Raji (cell line): Measurements from ENCODE around the gene TTC9C.

Experiments
- POLR2A ChIP-seq: IDR thresholded peaks from 2 replicates; pipeline ENCODE4 v1.6.1; 2011; ENCODE audit warnings: low read depth, low read length, control low read depth; ENCODE audit not compliant: insufficient read depth

The TTC9C gene

GRCh38 chr11:62771144-62772021, 43.1 kb downstream of the TTC9C start, which contains the start of gene TAF6L:
Gene TAF6L, plus strand, starts transcription at chr11:62771396. Its CDS starts 4,388 bp downstream, at chr11:62775784.
- TF ChIP-seq POLR2A: peak; percentile 80

GRCh38 chr11:62774407-62774806, 46.1 kb downstream of the TTC9C start:
- TF ChIP-seq POLR2A: no peak

GRCh38 chr11:62775646-62776045, 47.4 kb downstream of the TTC9C start:
- no peak for TF ChIP-seq POLR2A

- no peak for TF ChIP-seq POLR2A
Measured at GRCh38 chr11:62777389-62777788, 49.1 kb downstream of the TTC9C start.

- no peak for TF ChIP-seq POLR2A
Measured at GRCh38 chr11:62778441-62778840, 50.2 kb downstream of the TTC9C start.

GRCh38 chr11:62782753-62783152, 54.5 kb downstream of the TTC9C start:
- no peak for TF ChIP-seq POLR2A

GRCh38 chr11:62786318-62787004, 58.2 kb downstream of the TTC9C start:
- TF ChIP-seq POLR2A: no peak

- TF ChIP-seq POLR2A: peak; percentile 99
Measured at GRCh38 chr11:62787005-62787759, 58.9 kb downstream of the TTC9C start, which contains the start of gene TMEM179B. Gene TMEM179B, plus strand, starts transcription at chr11:62787402. Its CDS starts 30 bp downstream, at chr11:62787432.
